Ovary (tissue), 3 donors: Measurements from ENCODE around the gene RBM33.

ENCODE experiments used
- EP300 ChIP-seq: sonication (generic); formaldehyde crosslinking; IDR thresholded peaks from one replicate; pipeline ENCODE4 v1.6.1; 2017; ENCODE audit warnings: antibody characterized with exemption
- POLR2A ChIP-seq: fragments of 450-650 bp; IDR thresholded peaks from one replicate; pipeline ENCODE4 v1.6.1; 2017; ENCODE audit warnings: antibody characterized with exemption, mild to moderate bottlenecking, moderate library complexity
- TF ChIP-seq, protein P1 (sequence below), 3 donors: fragments of 450-650 bp in 2 of 3; fragments of 200-600 bp in 1 of 3; IDR thresholded peaks; one replicate each; pipeline versions ENCODE4 v1.5.1 to v1.8.0; 2016 to 2022; ENCODE audit warnings: antibody characterized with exemption in 3 of 3, mild to moderate bottlenecking in 1 of 3
- donor health status: DM: no; HTN: no; CAD: no.

DNA sequence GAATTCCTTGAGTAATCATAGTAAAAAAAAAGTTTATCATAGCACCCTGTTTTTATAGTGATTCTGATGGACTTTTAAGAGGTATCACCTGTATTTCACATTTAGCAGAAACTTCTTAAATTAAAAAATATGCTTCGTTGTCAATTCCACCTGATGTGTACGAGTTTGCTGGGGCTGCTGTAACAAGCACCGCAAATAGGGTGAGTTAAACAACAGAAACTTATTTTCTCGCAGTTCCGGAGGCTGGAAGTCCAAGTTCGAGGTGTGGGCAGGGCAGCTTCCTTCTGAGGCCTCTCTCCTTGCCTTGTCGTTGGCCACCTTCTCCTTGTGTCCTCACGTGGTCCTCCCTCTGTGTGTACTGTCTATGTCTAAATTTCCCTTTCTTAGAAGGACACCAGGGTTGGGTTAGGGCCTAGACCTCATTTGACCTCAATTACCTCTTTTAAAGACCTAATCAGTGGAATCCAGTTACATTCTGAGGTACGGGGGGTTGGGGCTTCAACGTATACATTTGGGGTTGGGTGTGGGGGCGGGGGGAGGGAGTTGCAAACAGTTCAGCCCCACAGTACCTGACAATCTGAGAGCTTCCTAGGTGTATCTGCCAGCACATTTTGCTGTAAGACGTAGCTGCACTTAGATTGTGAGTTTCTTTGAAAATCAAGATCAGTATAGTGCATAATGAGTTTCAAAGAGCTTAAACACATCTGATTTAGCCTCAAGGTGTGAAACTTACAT lies 72.7 kb downstream of the RBM33 start:
- TF ChIP-seq, protein P1, sequence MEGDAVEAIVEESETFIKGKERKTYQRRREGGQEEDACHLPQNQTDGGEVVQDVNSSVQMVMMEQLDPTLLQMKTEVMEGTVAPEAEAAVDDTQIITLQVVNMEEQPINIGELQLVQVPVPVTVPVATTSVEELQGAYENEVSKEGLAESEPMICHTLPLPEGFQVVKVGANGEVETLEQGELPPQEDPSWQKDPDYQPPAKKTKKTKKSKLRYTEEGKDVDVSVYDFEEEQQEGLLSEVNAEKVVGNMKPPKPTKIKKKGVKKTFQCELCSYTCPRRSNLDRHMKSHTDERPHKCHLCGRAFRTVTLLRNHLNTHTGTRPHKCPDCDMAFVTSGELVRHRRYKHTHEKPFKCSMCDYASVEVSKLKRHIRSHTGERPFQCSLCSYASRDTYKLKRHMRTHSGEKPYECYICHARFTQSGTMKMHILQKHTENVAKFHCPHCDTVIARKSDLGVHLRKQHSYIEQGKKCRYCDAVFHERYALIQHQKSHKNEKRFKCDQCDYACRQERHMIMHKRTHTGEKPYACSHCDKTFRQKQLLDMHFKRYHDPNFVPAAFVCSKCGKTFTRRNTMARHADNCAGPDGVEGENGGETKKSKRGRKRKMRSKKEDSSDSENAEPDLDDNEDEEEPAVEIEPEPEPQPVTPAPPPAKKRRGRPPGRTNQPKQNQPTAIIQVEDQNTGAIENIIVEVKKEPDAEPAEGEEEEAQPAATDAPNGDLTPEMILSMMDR (IDR thresholded peaks at IDR 0.05): no peak
- no peak for TF ChIP-seq EP300
- TF ChIP-seq POLR2A: no peak
